Keratinocyte (primary cell): Measurements from ENCODE around the gene CAPZB. TPM values are rescaled to one million over a fixed set of nuclear protein-coding genes. Genes with fewer than 3 reads are reported as not detected.

Source experiments
- DNase-seq: peaks from one replicate; pipeline ENCODE4 v3.0.0-alpha.2; 2011; ENCODE audit warnings: low read depth, missing footprints, low spot score
- FAIRE-seq: peaks from 2 replicates; lab custom pipeline; 2011; peaks lifted over from hg19 to GRCh38; lab: Jason Lieb, UNC
- H2AFZ ChIP-seq: 2 replicates; pipeline ENCODE4 v1.6.0; 2012; ENCODE audit warnings: low read length, control low read depth, inconsistent platforms; ENCODE audit not compliant: control insufficient read depth
- H3K27ac ChIP-seq: 2 replicates; pipeline ENCODE4 v1.5.1; 2011; ENCODE audit warnings: low read length; ENCODE audit not compliant: control insufficient read depth, insufficient read depth
- H3K27me3 ChIP-seq: 3 replicates; pipeline ENCODE4 v1.6.0; 2011; ENCODE audit warnings: low read length; ENCODE audit not compliant: control insufficient read depth, insufficient read depth; ENCODE audit errors: extremely low read depth
- H3K36me3 ChIP-seq, 2 experiments: 2 replicates in 1 of 2; 3 replicates in 1 of 2; pipeline ENCODE4 v1.5.1; 2011; ENCODE audit warnings: low read length in 2 of 2, mild to moderate bottlenecking in 1 of 2; ENCODE audit not compliant: control insufficient read depth in 2 of 2, insufficient read depth in 2 of 2; ENCODE audit errors: extremely low read depth in 1 of 2
- H3K4me1 ChIP-seq: 3 replicates; pipeline ENCODE4 v1.5.1; 2011; ENCODE audit warnings: low read length; ENCODE audit not compliant: control insufficient read depth, insufficient read depth; ENCODE audit errors: extremely low read depth
- H3K4me2 ChIP-seq: 3 replicates; pipeline ENCODE4 v1.6.0; 2011; ENCODE audit warnings: low read depth, low read length; ENCODE audit not compliant: control insufficient read depth, insufficient read depth; ENCODE audit errors: extremely low read depth
- H3K4me3 ChIP-seq, 3 experiments: fragments of 200-600 bp in 1 of 3; sonication (generic) in 1 of 3; 2 replicates in 2 of 3; 3 replicates in 1 of 3; pipeline ENCODE4 v1.5.1; 2011 to 2016; ENCODE audit warnings: low read length in 3 of 3, mild to moderate bottlenecking in 3 of 3, control low read depth in 2 of 3, inconsistent platforms in 1 of 3, low read depth in 1 of 3, mixed read lengths in 1 of 3, mixed run types in 1 of 3, moderate library complexity in 1 of 3; ENCODE audit not compliant: control insufficient read depth in 2 of 3, insufficient read depth in 2 of 3; ENCODE audit errors: extremely low read depth in 1 of 3
- H3K79me2 ChIP-seq: 2 replicates; pipeline ENCODE4 v1.6.0; 2012; ENCODE audit warnings: low read length; ENCODE audit not compliant: control insufficient read depth, insufficient read depth
- H3K9ac ChIP-seq: 3 replicates; pipeline ENCODE4 v1.6.0; 2011; ENCODE audit warnings: low read length; ENCODE audit not compliant: control insufficient read depth, insufficient read depth; ENCODE audit errors: extremely low read depth
- H3K9me1 ChIP-seq: 3 replicates; pipeline ENCODE4 v1.6.0; 2011; ENCODE audit warnings: low read length; ENCODE audit not compliant: control insufficient read depth, insufficient read depth; ENCODE audit errors: extremely low read depth
- H3K9me3 ChIP-seq: 2 replicates; pipeline ENCODE4 v1.5.1; 2012; ENCODE audit warnings: low read depth, low read length; ENCODE audit not compliant: control insufficient read depth
- H4K20me1 ChIP-seq: 3 replicates; pipeline ENCODE4 v1.6.0; 2011; ENCODE audit warnings: low read length; ENCODE audit not compliant: control insufficient read depth, insufficient read depth; ENCODE audit errors: extremely low read depth
- CTCF ChIP-seq, 3 experiments: IDR thresholded peaks in 1 of 3; conservative IDR thresholded peaks in 1 of 3; optimal IDR thresholded peaks in 1 of 3; 2 replicates in 2 of 3; 3 replicates in 1 of 3; pipeline versions ENCODE3 to v1.5.1; 2011; ENCODE audit warnings: low read length in 3 of 3, mild to moderate bottlenecking in 3 of 3, moderate library complexity in 2 of 3, control low read depth in 1 of 3, inconsistent platforms in 1 of 3; ENCODE audit not compliant: insufficient read depth in 2 of 3; ENCODE audit errors: extremely low read depth in 1 of 3
- EZH2 ChIP-seq: IDR thresholded peaks from one replicate; pipeline ENCODE4 v1.6.1; 2012; ENCODE audit warnings: inconsistent platforms, mild to moderate bottlenecking, low read length, moderate library complexity
- dilution Hi-C: fragments of 300-500 bp; cut with MboI; formaldehyde crosslinking; loops from one replicate; pipeline ENCODE4 v1.7.0; 2020; ENCODE audit warnings: low sequenced_read_pairs; ENCODE audit not compliant: extremely low pct_ligation_motif_present
- polyA plus RNA-seq, 5 experiments: library from polyadenylated mRNA; depleted of rRNA in 3 of 5; stranded (reverse) in 3 of 5; stranded (forward) in 1 of 5; unstranded in 1 of 5; fragments of >200 nt; gene quantifications; 1 replicate in 1 of 5; 2 replicates in 3 of 5; 3 replicates in 1 of 5; pipeline versions ENCODE4 v1.2.1 to v1.2.3, GENCODE V29; 2011 to 2012; ENCODE audit warnings: missing spikeins in 2 of 5, low read depth in 1 of 5, low replicate concordance in 1 of 5

CAPZB gene
- polyA plus RNA-seq, 1 donor (not counting 4 experiments of a cell fraction or from before 2014, with no cell fraction given) = 193 TPM

- FAIRE-seq = no peak
- Histone ChIP-seq H3K4me3 (no peak overlapping the region), H3K9me1 (peaks cover 4% of the 10 kb centered on the region), H3K9me3 (no peaks in the 10 kb centered on the region), H3K27ac (peak overlapping the region; percentile 18), H4K20me1 (peaks cover 24% of the 10 kb centered on the region), H3K79me2 (peaks cover 83% of the 10 kb centered on the region), H3K4me2 (peak overlapping the region; percentile 63), H2AFZ (no peak overlapping the region), H3K27me3 (no peaks in the 10 kb centered on the region), H3K4me1 (peaks cover 21% of the 10 kb centered on the region), H3K9ac (no peak overlapping the region), H3K36me3 (peaks cover 6 to 9% of the 10 kb centered on the region in 2 experiments)
- no peak for TF ChIP-seq CTCF (optimal IDR thresholded peaks at IDR 0.05 in 1 of 3, IDR thresholded peaks at IDR 0.05 in 1 of 3, conservative IDR thresholded peaks at IDR 0.05 in 1 of 3; ENCODE audit: extremely low read depth in 1 of 3, insufficient read depth in 2 of 3, low read length in 3 of 3)
- no peak for TF ChIP-seq EZH2
- no peak for DNase-seq
- dilution Hi-C loops = no loop called here
Measured at GRCh38 chr1:19390166-19390850, 95.0 kb downstream of the CAPZB start.

GRCh38 chr1:19388980-19389379 lies 96.4 kb downstream of the CAPZB start:
- Histone ChIP-seq H4K20me1 (peaks cover 18% of the 10 kb centered on the region), H3K4me1 (peaks cover 20% of the 10 kb centered on the region), H3K4me3 (no peak overlapping the region), H3K9ac (no peak overlapping the region), H2AFZ (no peak overlapping the region), H3K4me2 (no peak overlapping the region), H3K27me3 (no peaks in the 10 kb centered on the region), H3K9me3 (no peaks in the 10 kb centered on the region), H3K79me2 (peaks cover 74% of the 10 kb centered on the region), H3K36me3 (peaks cover 16% of the 10 kb centered on the region in 2 experiments), H3K27ac (no peak overlapping the region), H3K9me1 (peaks cover 3% of the 10 kb centered on the region)
- FAIRE-seq = no peak
- no peak for DNase-seq
- dilution Hi-C loops = no loop called here
- TF ChIP-seq CTCF (optimal IDR thresholded peaks at IDR 0.05 in 1 of 3, IDR thresholded peaks at IDR 0.05 in 1 of 3, conservative IDR thresholded peaks at IDR 0.05 in 1 of 3; ENCODE audit: extremely low read depth in 1 of 3, insufficient read depth in 2 of 3, low read length in 3 of 3) (no peak), EZH2 (no peak)
